SU-DHL-6 (cell line): Measurements from ENCODE around the gene C2CD2.
A peak's percentile ranks its signal among the peaks of the same experiment; 100 is the strongest.

Experiments
- H2AFZ ChIP-seq: fragments of 200-600 bp; sonication (generic); 2 replicates; pipeline ENCODE4 v1.6.1; 2014; ENCODE audit warnings: low read depth, mild to moderate bottlenecking, moderate library complexity, mixed read lengths, antibody characterized with exemption, low read length; ENCODE audit not compliant: severe bottlenecking
- H3F3A ChIP-seq: fragments of 200-600 bp; shearing (Covaris generic); 2 replicates; pipeline ENCODE4 v1.6.0; 2016; ENCODE audit warnings: antibody characterized with exemption, mild to moderate bottlenecking; ENCODE audit not compliant: insufficient read depth
- H3K27ac ChIP-seq: fragments of 200-600 bp; sonication (generic); 2 replicates; pipeline ENCODE4 v1.5.1; 2016; ENCODE audit warnings: low read depth, mild to moderate bottlenecking, low read length, moderate library complexity, mixed read lengths
- H3K27me3 ChIP-seq: fragments of 200-600 bp; sonication (generic), shearing (Covaris generic); 2 replicates; pipeline ENCODE4 v1.6.0; 2014; ENCODE audit warnings: mild to moderate bottlenecking, low read length
- H3K36me3 ChIP-seq: fragments of 200-600 bp; sonication (generic); 2 replicates; pipeline ENCODE4 v1.6.1; 2014; ENCODE audit warnings: mild to moderate bottlenecking, low read length, mixed read lengths
- H3K4me2 ChIP-seq: fragments of 300-600, 200-600 bp; shearing (Covaris generic), sonication (generic); 2 replicates; pipeline ENCODE4 v1.6.0; 2014; ENCODE audit warnings: low read length, low read depth, mild to moderate bottlenecking; ENCODE audit not compliant: poor library complexity, severe bottlenecking
- H3K4me3 ChIP-seq: fragments of 200-600 bp; sonication (generic); 2 replicates; pipeline ENCODE4 v1.5.1; 2014; ENCODE audit warnings: antibody characterized with exemption, low read length, mild to moderate bottlenecking, mixed read lengths; ENCODE audit not compliant: insufficient read depth, poor library complexity, severe bottlenecking
- H3K79me2 ChIP-seq: fragments of 200-600 bp; sonication (generic); 2 replicates; pipeline ENCODE4 v1.6.1; 2014; ENCODE audit warnings: mild to moderate bottlenecking, low read length, moderate library complexity; ENCODE audit not compliant: insufficient read depth
- H3K9ac ChIP-seq: fragments of 200-600 bp; sonication (generic); 2 replicates; pipeline ENCODE4 v1.7.0; 2014; ENCODE audit warnings: mild to moderate bottlenecking, low read length
- H3K9me2 ChIP-seq: fragments of 200-600 bp; sonication (generic); replicated peaks from 2 replicates; pipeline ENCODE4 v1.6.1; 2014; ENCODE audit warnings: low read length; ENCODE audit not compliant: insufficient read depth
- H3K9me3 ChIP-seq: fragments of 200-600 bp; sonication (generic); 2 replicates; pipeline ENCODE4 v1.6.1; 2014; ENCODE audit warnings: low read length, mixed read lengths; ENCODE audit not compliant: insufficient read depth
- H4K20me1 ChIP-seq: fragments of 200-600 bp; sonication (generic); 2 replicates; pipeline ENCODE4 v1.6.1; 2014; ENCODE audit warnings: low read depth, mild to moderate bottlenecking, antibody characterized with exemption, low read length, moderate library complexity, mixed read lengths
- EZH2phosphoT487 ChIP-seq: fragments of 200-600 bp; sonication (generic), shearing (Covaris generic); conservative IDR thresholded peaks from 2 replicates; pipeline ENCODE4 v1.6.1; 2018; ENCODE audit warnings: mild to moderate bottlenecking, antibody characterized with exemption, low read length, moderate library complexity, mixed read lengths
- TF ChIP-seq, protein P1 (sequence below): fragments of 200-600 bp; sonication (generic); IDR thresholded peaks from one replicate; pipeline ENCODE4 v1.5.1; 2017; ENCODE audit warnings: antibody characterized with exemption, mild to moderate bottlenecking, low read length, moderate library complexity; ENCODE audit not compliant: insufficient read depth, poor library complexity, severe bottlenecking

C2CD2 gene

DNA sequence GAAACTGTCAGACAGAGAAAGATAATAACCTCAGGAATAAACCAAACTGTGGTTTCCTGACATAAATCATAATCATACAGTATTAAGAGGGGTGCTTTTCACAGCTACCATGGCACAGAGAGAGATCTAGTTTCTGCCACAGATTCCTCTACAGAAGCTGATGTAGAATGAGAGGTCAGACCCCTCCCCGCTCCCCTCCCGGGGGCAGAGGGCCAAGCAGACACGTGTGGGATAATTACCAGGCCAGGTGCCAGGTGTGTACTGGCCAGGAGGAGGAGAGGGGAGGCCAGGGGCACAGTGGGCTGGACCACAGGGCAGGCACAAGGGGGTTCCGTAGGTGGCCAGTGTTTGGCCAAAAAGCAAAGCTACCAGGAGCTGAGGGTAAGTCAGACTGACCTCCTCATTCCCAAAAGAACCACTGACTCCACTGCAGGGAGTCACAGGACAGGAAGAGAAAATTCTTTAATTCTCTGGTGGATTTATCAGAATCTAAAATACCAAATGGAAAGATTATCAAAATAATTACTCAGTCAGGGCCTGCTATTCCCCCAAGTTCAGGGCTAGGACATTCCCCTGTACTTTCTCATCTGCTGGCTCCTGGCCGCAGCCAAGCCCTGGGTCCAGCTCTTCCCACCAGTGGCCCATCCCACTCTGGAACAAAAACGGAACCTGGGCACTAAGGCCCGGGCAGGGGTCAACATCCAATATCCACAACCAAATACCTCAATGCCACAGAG, 30.0 kb downstream of the C2CD2 start:
- no peaks in the 10 kb centered on the region for H3F3A ChIP-seq
- no peak overlapping the region for H3K27ac ChIP-seq
- H3K9me2 ChIP-seq, result no peaks in the 10 kb centered on the region
- H2AFZ ChIP-seq, result no peak overlapping the region
- no peaks in the 10 kb centered on the region for H4K20me1 ChIP-seq
- no peak overlapping the region for H3K4me3 ChIP-seq
- no peak overlapping the region for H3K9ac ChIP-seq
- no peaks in the 10 kb centered on the region for H3K79me2 ChIP-seq
- TF ChIP-seq EZH2phosphoT487, result no peak
- TF ChIP-seq, protein P1, sequence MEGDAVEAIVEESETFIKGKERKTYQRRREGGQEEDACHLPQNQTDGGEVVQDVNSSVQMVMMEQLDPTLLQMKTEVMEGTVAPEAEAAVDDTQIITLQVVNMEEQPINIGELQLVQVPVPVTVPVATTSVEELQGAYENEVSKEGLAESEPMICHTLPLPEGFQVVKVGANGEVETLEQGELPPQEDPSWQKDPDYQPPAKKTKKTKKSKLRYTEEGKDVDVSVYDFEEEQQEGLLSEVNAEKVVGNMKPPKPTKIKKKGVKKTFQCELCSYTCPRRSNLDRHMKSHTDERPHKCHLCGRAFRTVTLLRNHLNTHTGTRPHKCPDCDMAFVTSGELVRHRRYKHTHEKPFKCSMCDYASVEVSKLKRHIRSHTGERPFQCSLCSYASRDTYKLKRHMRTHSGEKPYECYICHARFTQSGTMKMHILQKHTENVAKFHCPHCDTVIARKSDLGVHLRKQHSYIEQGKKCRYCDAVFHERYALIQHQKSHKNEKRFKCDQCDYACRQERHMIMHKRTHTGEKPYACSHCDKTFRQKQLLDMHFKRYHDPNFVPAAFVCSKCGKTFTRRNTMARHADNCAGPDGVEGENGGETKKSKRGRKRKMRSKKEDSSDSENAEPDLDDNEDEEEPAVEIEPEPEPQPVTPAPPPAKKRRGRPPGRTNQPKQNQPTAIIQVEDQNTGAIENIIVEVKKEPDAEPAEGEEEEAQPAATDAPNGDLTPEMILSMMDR, result no peak
- no peaks in the 10 kb centered on the region for H3K27me3 ChIP-seq
- H3K36me3 ChIP-seq, result no peaks in the 10 kb centered on the region
- no peaks in the 10 kb centered on the region for H3K9me3 ChIP-seq
- H3K4me2 ChIP-seq, result peak overlapping the region; percentile 18

DNA sequence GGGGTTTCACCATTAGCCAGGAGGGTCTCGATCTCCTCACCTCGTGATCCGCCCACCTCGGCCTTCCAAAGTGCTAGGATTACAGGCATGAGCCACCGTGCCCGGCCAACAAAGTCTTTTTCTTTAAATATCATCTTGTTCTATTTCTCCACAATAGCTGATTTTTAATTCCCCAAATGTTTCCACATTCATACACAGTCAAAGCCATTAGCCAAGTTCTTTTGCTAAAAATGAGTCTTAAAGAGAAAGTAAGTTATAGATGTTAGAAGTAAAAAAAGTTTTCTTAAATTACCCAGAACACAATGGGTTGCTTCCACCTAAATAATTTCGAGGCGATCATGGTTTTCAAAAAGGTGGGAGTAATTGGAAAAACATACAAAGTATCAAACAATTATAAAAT, 30.6 kb downstream of the C2CD2 start:
- Histone ChIP-seq H3K79me2 (no peaks in the 10 kb centered on the region), H3K36me3 (no peaks in the 10 kb centered on the region), H3F3A (no peaks in the 10 kb centered on the region), H3K27ac (no peak overlapping the region), H2AFZ (no peak overlapping the region), H3K4me2 (no peak overlapping the region), H3K4me3 (no peak overlapping the region), H3K9me2 (no peaks in the 10 kb centered on the region), H4K20me1 (no peaks in the 10 kb centered on the region), H3K27me3 (no peaks in the 10 kb centered on the region), H3K9ac (no peak overlapping the region), H3K9me3 (no peaks in the 10 kb centered on the region)
- TF ChIP-seq EZH2phosphoT487, result no peak
- TF ChIP-seq, protein P1, result no peak

DNA sequence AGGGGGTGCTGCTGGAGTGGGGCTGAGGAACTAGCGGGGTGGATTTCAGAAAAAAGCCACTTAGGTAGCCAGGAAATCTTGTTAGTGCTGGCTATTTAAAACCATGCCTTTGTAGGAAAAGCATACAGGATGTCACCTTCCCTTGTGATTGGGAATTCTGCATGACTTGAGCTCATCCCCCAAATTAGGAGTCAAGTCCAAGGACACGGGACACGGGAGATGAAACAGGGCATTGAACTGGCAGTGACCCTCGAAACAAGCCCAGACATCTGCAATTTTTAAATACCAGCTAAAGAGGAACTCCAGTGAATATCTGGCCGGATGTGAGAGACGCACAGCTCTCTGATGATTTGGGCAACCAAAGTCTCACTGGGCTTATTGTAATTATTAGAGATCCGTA, 32.8 kb downstream of the C2CD2 start:
- no peaks in the 10 kb centered on the region for H3K9me3 ChIP-seq
- TF ChIP-seq, protein P1, result no peak
- no peak for TF ChIP-seq EZH2phosphoT487
- H3K36me3 ChIP-seq, result no peaks in the 10 kb centered on the region
- no peak overlapping the region for H3K9ac ChIP-seq
- H3K4me2 ChIP-seq, result no peak overlapping the region
- H3F3A ChIP-seq, result no peaks in the 10 kb centered on the region
- no peak overlapping the region for H2AFZ ChIP-seq
- no peaks in the 10 kb centered on the region for H3K79me2 ChIP-seq
- H4K20me1 ChIP-seq, result no peaks in the 10 kb centered on the region
- H3K27ac ChIP-seq, result no peak overlapping the region
- H3K4me3 ChIP-seq, result no peak overlapping the region
- H3K9me2 ChIP-seq, result no peaks in the 10 kb centered on the region
- no peaks in the 10 kb centered on the region for H3K27me3 ChIP-seq
